CMK (cell line): Measurements from ENCODE around the gene NUBP2.

Experiments
- DNase-seq: peaks from one replicate; pipeline ENCODE4 v3.0.0-alpha.2; 2010; ENCODE audit warnings: low read depth

NUBP2 gene

GRCh38 chr16:1828645-1829410, 46.1 kb downstream of the NUBP2 start:
- DNase-seq, result no peak

- no peak for DNase-seq
Measured at GRCh38 chr16:1830213-1830612, 47.5 kb downstream of the NUBP2 start.

GRCh38 chr16:1831186-1832075, 48.7 kb downstream of the NUBP2 start:
- DNase-seq, result no peak

GRCh38 chr16:1832838-1833454, 50.2 kb downstream of the NUBP2 start:
- DNase-seq, result no peak

GRCh38 chr16:1834096-1834495, 51.3 kb downstream of the NUBP2 start:
- no peak for DNase-seq
